Measurements from ENCODE around the gene ANTXR1. TPM values are rescaled to one million over a fixed set of nuclear protein-coding genes. Genes with fewer than 3 reads are reported as not detected.

Gene ANTXR1
- total RNA-seq, 1 donor, result 61.5 TPM

DNA sequence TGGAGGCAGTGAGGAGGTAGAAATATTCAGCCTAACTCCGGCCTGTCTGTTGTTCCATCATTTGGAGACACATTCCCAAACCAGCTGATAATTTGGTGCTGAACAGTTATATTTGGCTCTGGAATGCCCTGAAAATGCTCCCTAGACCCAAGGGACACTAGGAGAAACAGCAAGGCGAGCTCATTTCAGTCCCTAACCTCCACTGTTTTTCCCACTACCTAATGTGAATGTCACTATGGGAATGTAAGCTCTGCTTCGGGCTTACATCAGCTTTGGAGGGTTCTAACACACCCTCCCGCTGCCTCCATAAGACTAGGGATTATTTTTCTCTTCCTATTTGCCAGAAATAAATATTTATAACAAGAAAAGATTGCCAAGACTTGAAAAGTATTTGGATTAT lies 103.5 kb downstream of the ANTXR1 start:
- no peak overlapping the region for H3K4me3 ChIP-seq (ENCODE audit: low read depth, low read length)
- TF ChIP-seq, protein P1, sequence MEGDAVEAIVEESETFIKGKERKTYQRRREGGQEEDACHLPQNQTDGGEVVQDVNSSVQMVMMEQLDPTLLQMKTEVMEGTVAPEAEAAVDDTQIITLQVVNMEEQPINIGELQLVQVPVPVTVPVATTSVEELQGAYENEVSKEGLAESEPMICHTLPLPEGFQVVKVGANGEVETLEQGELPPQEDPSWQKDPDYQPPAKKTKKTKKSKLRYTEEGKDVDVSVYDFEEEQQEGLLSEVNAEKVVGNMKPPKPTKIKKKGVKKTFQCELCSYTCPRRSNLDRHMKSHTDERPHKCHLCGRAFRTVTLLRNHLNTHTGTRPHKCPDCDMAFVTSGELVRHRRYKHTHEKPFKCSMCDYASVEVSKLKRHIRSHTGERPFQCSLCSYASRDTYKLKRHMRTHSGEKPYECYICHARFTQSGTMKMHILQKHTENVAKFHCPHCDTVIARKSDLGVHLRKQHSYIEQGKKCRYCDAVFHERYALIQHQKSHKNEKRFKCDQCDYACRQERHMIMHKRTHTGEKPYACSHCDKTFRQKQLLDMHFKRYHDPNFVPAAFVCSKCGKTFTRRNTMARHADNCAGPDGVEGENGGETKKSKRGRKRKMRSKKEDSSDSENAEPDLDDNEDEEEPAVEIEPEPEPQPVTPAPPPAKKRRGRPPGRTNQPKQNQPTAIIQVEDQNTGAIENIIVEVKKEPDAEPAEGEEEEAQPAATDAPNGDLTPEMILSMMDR (IDR thresholded peaks at IDR 0.05; ENCODE audit: insufficient read depth, low read length), result no peak
- peak; percentile 48 for DNase-seq (ENCODE audit: low read depth)

DNA sequence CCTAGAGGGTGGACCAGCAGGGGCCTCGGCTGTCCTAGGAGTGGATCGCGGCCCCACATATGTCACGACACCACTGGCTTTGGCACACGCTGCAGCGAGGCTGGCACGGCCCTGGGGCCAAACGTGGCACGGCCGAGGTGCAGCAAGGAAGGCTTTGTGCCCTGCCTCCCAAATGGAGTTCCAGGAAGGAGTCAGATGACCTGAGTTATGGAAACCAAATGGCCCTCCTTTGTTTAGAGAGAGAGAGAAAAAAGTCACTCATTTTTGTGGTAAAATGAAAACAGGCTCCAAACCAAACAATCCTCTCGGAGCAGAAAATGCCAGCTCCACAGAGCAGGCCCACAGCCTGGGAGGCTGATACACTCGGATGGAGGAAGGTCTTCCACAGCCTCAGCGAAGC lies 105.6 kb downstream of the ANTXR1 start:
- TF ChIP-seq, protein P1 (IDR thresholded peaks at IDR 0.05; ENCODE audit: insufficient read depth, low read length), result no peak
- DNase-seq (ENCODE audit: low read depth), result peak; percentile 82
- H3K4me3 ChIP-seq (ENCODE audit: low read depth, low read length), result no peak overlapping the region

GRCh38 chr2:69119104-69119894 lies 106.3 kb downstream of the ANTXR1 start:
- TF ChIP-seq, protein P1 (IDR thresholded peaks at IDR 0.05; ENCODE audit: insufficient read depth, low read length), result no peak
- no peak for DNase-seq (ENCODE audit: low read depth)
- no peak overlapping the region for H3K4me3 ChIP-seq (ENCODE audit: low read depth, low read length)

DNA sequence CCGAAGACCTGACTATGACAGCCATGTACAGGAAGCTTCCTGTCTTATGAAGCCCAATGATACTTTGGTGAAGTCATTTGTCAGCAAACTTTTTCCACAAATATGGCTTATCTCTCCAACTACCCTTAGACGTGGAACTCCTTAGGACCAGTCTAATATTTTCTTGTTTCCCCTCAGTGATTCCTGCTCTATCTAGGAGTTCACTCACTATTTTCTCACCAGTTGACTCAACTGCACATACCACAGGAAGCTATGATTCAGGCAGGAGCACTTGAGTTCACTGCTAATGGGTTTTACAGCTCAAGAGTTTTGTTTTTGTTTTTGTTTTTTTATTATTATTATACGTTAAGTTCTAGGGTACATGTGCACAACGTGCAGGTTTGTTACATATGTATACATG lies 109.3 kb downstream of the ANTXR1 start:
- no peak overlapping the region for H3K4me3 ChIP-seq (ENCODE audit: low read depth, low read length)
- peak; percentile 64 for DNase-seq (ENCODE audit: low read depth)
- TF ChIP-seq, protein P1 (IDR thresholded peaks at IDR 0.05; ENCODE audit: insufficient read depth, low read length), result no peak

GRCh38 chr2:69123182-69123581 lies 110.2 kb downstream of the ANTXR1 start:
- TF ChIP-seq, protein P1 (IDR thresholded peaks at IDR 0.05; ENCODE audit: insufficient read depth, low read length), result no peak
- no peak for DNase-seq (ENCODE audit: low read depth)
- H3K4me3 ChIP-seq (ENCODE audit: low read depth, low read length), result no peak overlapping the region

DNA sequence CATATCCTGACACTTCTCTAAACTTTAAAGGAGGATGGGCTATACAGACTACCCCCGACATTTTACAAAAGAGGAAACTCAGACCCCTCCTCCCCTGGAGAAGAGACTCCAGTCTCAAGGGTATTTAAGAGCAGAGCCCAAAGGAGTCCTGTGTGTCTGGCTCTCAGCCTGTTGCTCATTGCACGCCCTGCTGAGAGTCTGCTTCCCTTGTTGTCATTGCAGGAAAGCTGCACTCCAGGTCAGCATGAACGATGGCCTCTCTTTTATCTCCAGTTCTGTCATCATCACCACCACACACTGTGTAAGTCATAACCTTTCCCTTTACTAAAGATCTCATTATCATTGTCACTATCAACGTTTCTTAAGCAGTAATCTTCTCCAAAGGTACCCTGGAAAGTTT lies 111.4 kb downstream of the ANTXR1 start:
- no peak for DNase-seq (ENCODE audit: low read depth)
- no peak overlapping the region for H3K4me3 ChIP-seq (ENCODE audit: low read depth, low read length)
- TF ChIP-seq, protein P1 (IDR thresholded peaks at IDR 0.05; ENCODE audit: insufficient read depth, low read length), result no peak

DNA sequence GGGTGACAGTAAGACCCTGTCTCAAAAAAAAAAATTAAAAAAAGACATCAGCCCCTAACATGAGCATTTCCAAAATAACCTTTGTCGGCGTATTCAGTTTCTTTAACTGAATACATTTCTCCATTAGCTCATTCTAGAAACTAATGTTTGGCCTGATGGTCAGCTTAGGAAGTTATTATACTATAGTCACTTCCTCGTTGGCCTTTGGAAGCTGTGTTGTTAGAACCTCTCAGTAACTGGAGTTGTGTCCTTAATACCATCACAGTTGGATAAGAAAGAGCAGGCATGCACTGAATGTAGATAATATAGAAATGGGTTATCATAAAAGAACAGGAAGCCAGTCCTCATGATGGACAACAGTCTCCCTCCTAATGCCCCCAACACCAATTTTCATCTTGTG lies 112.8 kb downstream of the ANTXR1 start:
- no peak for DNase-seq (ENCODE audit: low read depth)
- no peak overlapping the region for H3K4me3 ChIP-seq (ENCODE audit: low read depth, low read length)
- TF ChIP-seq, protein P1 (IDR thresholded peaks at IDR 0.05; ENCODE audit: insufficient read depth, low read length), result no peak

Measured in fibroblast of the aortic adventitia (primary cell).